Measurements from ENCODE around the gene ADGRE3. TPM values are rescaled to one million over a fixed set of nuclear protein-coding genes. Genes with fewer than 3 reads are reported as not detected.
"Not testable (repeated sequence)": the region's sequence is repeated elsewhere in the genome, so short reads cannot be mapped to it uniquely, and the experiment has no call there.

ADGRE3 gene
- total RNA-seq, 1 donor from 2014 or later = not detected

GRCh38 chr19:14599548-14600147 is 75.0 kb downstream of the ADGRE3 start:
- H3K27me3 Mint-ChIP-seq (ENCODE audit: insufficient read depth, low read depth) = peaks cover 5% of the 10 kb centered on the region
- Histone ChIP-seq H3K9ac (no peak overlapping the region), H3K4me3 (no peak overlapping the region), H3K4me2 (no peak overlapping the region), H3F3A (ENCODE audit: low read depth) (no peaks in the 10 kb centered on the region), H2AFZ (replicated peaks) (no peak overlapping the region), H3K27me3 (no peaks in the 10 kb centered on the region), H3K36me3 (no peaks in the 10 kb centered on the region), H4K20me1 (ENCODE audit: low read depth) (no peaks in the 10 kb centered on the region), H3K27ac (no peak overlapping the region), H3K9me3 (ENCODE audit: low read depth) (no peaks in the 10 kb centered on the region), H3K79me2 (ENCODE audit: low read depth) (no peaks in the 10 kb centered on the region), H3K4me1 (no peaks in the 10 kb centered on the region)
- H3K9me3 Mint-ChIP-seq = peaks cover 6% of the 10 kb centered on the region
- no peak for DNase-seq (ENCODE audit: low spot score)
- no peak overlapping the region for H3K27ac Mint-ChIP-seq
- no peak overlapping the region for H3K4me3 Mint-ChIP-seq
- no peaks in the 10 kb centered on the region for H3K4me1 Mint-ChIP-seq
- H3K36me3 Mint-ChIP-seq = no peaks in the 10 kb centered on the region
- TF ChIP-seq EZH2phosphoT487 (IDR thresholded peaks at IDR 0.05) = no peak
- no peak for TF ChIP-seq EZH2 (IDR thresholded peaks at IDR 0.05)
- no peak for TF ChIP-seq CTCF (IDR thresholded peaks at IDR 0.05)

GRCh38 chr19:14595558-14595957 is 79.1 kb downstream of the ADGRE3 start:
- no peak overlapping the region for H3K27ac Mint-ChIP-seq
- no peaks in the 10 kb centered on the region for H3K36me3 Mint-ChIP-seq
- no peak for TF ChIP-seq EZH2phosphoT487 (IDR thresholded peaks at IDR 0.05)
- no peak for TF ChIP-seq CTCF (IDR thresholded peaks at IDR 0.05)
- no peak for TF ChIP-seq EZH2 (IDR thresholded peaks at IDR 0.05)
- H3K27me3 Mint-ChIP-seq (ENCODE audit: insufficient read depth, low read depth) = peaks cover 2% of the 10 kb centered on the region
- Histone ChIP-seq H3K9ac (no peak overlapping the region), H3K9me3 (ENCODE audit: low read depth) (no peaks in the 10 kb centered on the region), H3K79me2 (ENCODE audit: low read depth) (no peaks in the 10 kb centered on the region), H3K27ac (no peak overlapping the region), H3F3A (ENCODE audit: low read depth) (no peaks in the 10 kb centered on the region), H2AFZ (replicated peaks) (no peak overlapping the region), H3K4me1 (no peaks in the 10 kb centered on the region), H3K27me3 (no peaks in the 10 kb centered on the region), H3K36me3 (no peaks in the 10 kb centered on the region), H3K4me2 (no peak overlapping the region), H4K20me1 (ENCODE audit: low read depth) (no peaks in the 10 kb centered on the region), H3K4me3 (no peak overlapping the region)
- no peak for DNase-seq (ENCODE audit: low spot score)
- peaks cover 6% of the 10 kb centered on the region for H3K9me3 Mint-ChIP-seq
- no peaks in the 10 kb centered on the region for H3K4me1 Mint-ChIP-seq
- H3K4me3 Mint-ChIP-seq = peak overlapping the region; percentile 30

GRCh38 chr19:14589433-14589832 is 85.2 kb downstream of the ADGRE3 start:
- H3K9me3 ChIP-seq (ENCODE audit: low read depth); H3K4me1 Mint-ChIP-seq; H3K79me2 ChIP-seq (ENCODE audit: low read depth); H3K27ac ChIP-seq; H3K27ac Mint-ChIP-seq; H2AFZ ChIP-seq (replicated peaks); H3K4me3 ChIP-seq; H3K4me1 ChIP-seq; H3K36me3 ChIP-seq; H4K20me1 ChIP-seq (ENCODE audit: low read depth); H3K9ac ChIP-seq; H3K27me3 Mint-ChIP-seq (ENCODE audit: insufficient read depth, low read depth); H3K9me3 Mint-ChIP-seq; H3K36me3 Mint-ChIP-seq; H3F3A ChIP-seq (ENCODE audit: low read depth); H3K4me3 Mint-ChIP-seq; DNase-seq (ENCODE audit: low spot score); H3K4me2 ChIP-seq; H3K27me3 ChIP-seq: not testable (repeated sequence)

- not testable (repeated sequence) for H2AFZ ChIP-seq (replicated peaks); H3K4me2 ChIP-seq; H3F3A ChIP-seq (ENCODE audit: low read depth); H3K36me3 ChIP-seq; H3K9ac ChIP-seq; H4K20me1 ChIP-seq (ENCODE audit: low read depth); DNase-seq (ENCODE audit: low spot score); H3K36me3 Mint-ChIP-seq; H3K4me1 ChIP-seq; H3K9me3 ChIP-seq (ENCODE audit: low read depth); H3K27ac Mint-ChIP-seq; H3K4me3 ChIP-seq; H3K27me3 ChIP-seq; H3K9me3 Mint-ChIP-seq; H3K4me3 Mint-ChIP-seq; H3K4me1 Mint-ChIP-seq; H3K79me2 ChIP-seq (ENCODE audit: low read depth); H3K27ac ChIP-seq
- H3K27me3 Mint-ChIP-seq (ENCODE audit: insufficient read depth, low read depth) = peaks cover 10% of the 10 kb centered on the region
These were observed 89.5 kb downstream of the ADGRE3 start for GRCh38 chr19:14585187-14585586.

GRCh38 chr19:14584372-14584771 is 90.3 kb downstream of the ADGRE3 start:
- not testable (repeated sequence) for DNase-seq (ENCODE audit: low spot score); H3K4me1 ChIP-seq; H3K79me2 ChIP-seq (ENCODE audit: low read depth); H3K4me2 ChIP-seq; H3K9me3 ChIP-seq (ENCODE audit: low read depth); H2AFZ ChIP-seq (replicated peaks); H3K4me3 Mint-ChIP-seq; H3K4me1 Mint-ChIP-seq; H4K20me1 ChIP-seq (ENCODE audit: low read depth); H3K36me3 ChIP-seq; H3K9me3 Mint-ChIP-seq; H3F3A ChIP-seq (ENCODE audit: low read depth); H3K9ac ChIP-seq; H3K27ac Mint-ChIP-seq; H3K4me3 ChIP-seq; H3K36me3 Mint-ChIP-seq; H3K27me3 ChIP-seq; H3K27ac ChIP-seq
- peaks cover 14% of the 10 kb centered on the region for H3K27me3 Mint-ChIP-seq (ENCODE audit: insufficient read depth, low read depth)
